IPS-20b (cell line): Measurements from ENCODE around the gene F2RL3.

Experiments
- H3K27ac ChIP-seq: one replicate; pipeline ENCODE4 v1.5.1; 2013; ENCODE audit warnings: low read length
- H3K27me3 ChIP-seq: 2 replicates; pipeline ENCODE4 v1.6.1; 2013; ENCODE audit warnings: mild to moderate bottlenecking, low read length, inconsistent platforms; ENCODE audit not compliant: insufficient read depth
- H3K36me3 ChIP-seq: 2 replicates; pipeline ENCODE4 v1.6.1; 2013; ENCODE audit warnings: low read depth, mild to moderate bottlenecking, inconsistent platforms, low read length, moderate library complexity; ENCODE audit not compliant: insufficient read depth
- H3K4me1 ChIP-seq: 2 replicates; pipeline ENCODE4 v1.6.1; 2013; ENCODE audit warnings: mild to moderate bottlenecking, control low read depth, inconsistent platforms, low read length, moderate library complexity; ENCODE audit not compliant: insufficient read depth
- H3K4me3 ChIP-seq: 2 replicates; pipeline ENCODE4 v1.5.1; 2013; ENCODE audit warnings: mild to moderate bottlenecking, low read length, inconsistent platforms
- H3K9ac ChIP-seq: 2 replicates; pipeline ENCODE4 v1.6.1; 2013; ENCODE audit warnings: low read depth, mild to moderate bottlenecking, inconsistent platforms, low read length, moderate library complexity
- H3K9me3 ChIP-seq: 2 replicates; pipeline ENCODE4 v1.6.1; 2013; ENCODE audit warnings: mild to moderate bottlenecking, low read depth, low read length, inconsistent platforms; ENCODE audit not compliant: insufficient read depth

Gene F2RL3

GRCh38 chr19:16898361-16899015 is 9.7 kb downstream of the F2RL3 start:
- no peaks in the 10 kb centered on the region for H3K9me3 ChIP-seq
- H3K4me3 ChIP-seq, result no peak overlapping the region
- no peaks in the 10 kb centered on the region for H3K36me3 ChIP-seq
- H3K27me3 ChIP-seq, result peaks cover 30% of the 10 kb centered on the region
- H3K4me1 ChIP-seq, result no peaks in the 10 kb centered on the region
- no peak overlapping the region for H3K9ac ChIP-seq
- no peak overlapping the region for H3K27ac ChIP-seq

DNA sequence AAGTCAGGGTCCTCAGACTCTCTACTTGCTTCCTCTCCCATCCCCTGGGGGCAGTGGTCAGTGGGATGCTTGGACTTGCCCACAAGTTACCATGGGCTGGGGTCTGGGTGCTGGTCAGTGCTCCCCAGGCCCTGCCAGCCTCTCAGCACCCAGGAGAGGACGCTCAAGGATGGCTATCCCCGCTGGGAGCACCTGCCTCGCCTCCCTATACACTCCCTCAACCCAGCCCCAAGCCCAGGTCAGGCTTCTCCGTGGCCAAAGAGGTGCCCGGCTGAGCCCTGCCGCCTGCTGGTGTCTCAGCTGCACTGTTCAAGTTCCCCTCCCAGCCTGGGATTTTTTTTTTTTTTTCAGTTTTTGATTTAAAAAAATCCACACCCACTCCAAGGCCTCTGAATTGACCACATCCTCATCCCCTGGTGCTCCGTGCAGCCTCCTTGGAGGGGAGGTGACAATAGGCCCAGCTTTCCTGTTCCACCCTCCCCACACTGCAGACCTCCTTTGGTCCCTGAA is 10.8 kb downstream of the F2RL3 start:
- no peak overlapping the region for H3K27ac ChIP-seq
- H3K9ac ChIP-seq, result no peak overlapping the region

DNA sequence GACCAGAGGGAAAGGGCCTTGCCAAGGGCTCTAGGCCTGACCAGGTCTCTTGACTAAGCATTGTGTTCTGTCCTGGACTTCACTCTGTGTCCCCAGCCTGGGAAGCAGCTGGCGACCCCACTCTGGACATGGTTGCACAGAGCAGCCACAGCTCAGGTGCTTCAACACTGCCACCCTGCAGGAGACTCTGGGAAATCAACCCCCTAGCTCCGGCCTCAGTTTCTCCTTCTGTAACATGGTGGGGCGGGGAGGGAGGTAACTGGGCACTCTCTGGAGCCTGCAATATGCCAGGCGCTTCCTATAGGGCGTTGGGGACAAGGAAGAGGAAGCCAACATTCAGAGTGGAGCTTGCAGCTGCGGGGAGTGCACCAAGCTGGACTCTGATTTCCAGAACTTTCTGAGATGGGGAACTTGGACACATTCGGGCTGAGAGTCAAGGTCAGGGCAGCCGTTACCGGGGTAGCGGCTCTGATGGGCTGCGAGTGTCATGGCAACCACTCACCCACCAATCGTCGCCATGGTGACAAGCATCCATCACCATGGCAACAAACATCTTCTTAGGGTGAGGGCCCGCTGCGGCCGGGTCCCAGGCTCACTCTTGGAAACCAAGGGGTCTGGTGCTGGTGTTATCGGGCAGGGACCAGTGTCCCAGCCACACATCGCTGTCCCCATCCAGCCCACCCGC is 12.8 kb downstream of the F2RL3 start:
- Histone ChIP-seq H3K27ac (no peak overlapping the region), H3K27me3 (peaks cover 17% of the 10 kb centered on the region), H3K4me1 (no peaks in the 10 kb centered on the region), H3K9ac (no peak overlapping the region), H3K36me3 (no peaks in the 10 kb centered on the region), H3K9me3 (no peaks in the 10 kb centered on the region), H3K4me3 (no peak overlapping the region)

More for the DNA sequence above, 10.8 kb downstream of the F2RL3 start:
- Histone ChIP-seq H3K36me3 (no peaks in the 10 kb centered on the region), H3K4me3 (no peak overlapping the region), H3K9me3 (no peaks in the 10 kb centered on the region), H3K27me3 (peaks cover 30% of the 10 kb centered on the region), H3K4me1 (no peaks in the 10 kb centered on the region)

GRCh38 chr19:16902545-16902944 is 13.7 kb downstream of the F2RL3 start:
- no peaks in the 10 kb centered on the region for H3K36me3 ChIP-seq
- H3K9ac ChIP-seq, result no peak overlapping the region
- no peak overlapping the region for H3K27ac ChIP-seq
- no peaks in the 10 kb centered on the region for H3K4me1 ChIP-seq
- H3K27me3 ChIP-seq, result peaks cover 15% of the 10 kb centered on the region
- no peaks in the 10 kb centered on the region for H3K9me3 ChIP-seq
- H3K4me3 ChIP-seq, result no peak overlapping the region

- Histone ChIP-seq H3K9me3 (no peaks in the 10 kb centered on the region), H3K4me3 (no peak overlapping the region), H3K4me1 (no peaks in the 10 kb centered on the region), H3K27me3 (peaks cover 7% of the 10 kb centered on the region), H3K27ac (no peak overlapping the region), H3K9ac (no peak overlapping the region), H3K36me3 (no peaks in the 10 kb centered on the region)
Observed at GRCh38 chr19:16903347-16903746, 14.5 kb downstream of the F2RL3 start.

- Histone ChIP-seq H3K4me3 (no peak overlapping the region), H3K27ac (no peak overlapping the region)
Observed at GRCh38 chr19:16904599-16904998, 15.8 kb downstream of the F2RL3 start.

DNA sequence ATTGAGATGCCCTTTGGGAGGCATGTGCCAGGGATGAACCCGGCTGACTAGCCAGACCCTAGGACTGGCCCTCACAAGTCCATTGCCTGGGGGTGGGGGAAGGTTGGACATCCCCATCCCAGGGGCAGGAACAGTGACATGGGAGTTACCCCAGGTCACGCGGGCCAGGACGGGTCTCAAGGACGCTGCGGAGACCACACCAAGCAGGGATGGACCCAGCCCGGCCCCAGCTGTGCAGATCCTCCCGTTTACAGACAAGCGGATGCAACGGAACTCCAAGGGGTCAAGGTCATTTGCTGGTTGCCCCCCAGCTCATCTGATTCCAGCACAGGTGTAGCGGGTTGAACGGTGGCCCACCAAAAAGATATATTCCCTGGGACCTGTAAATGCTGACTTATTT is 20.0 kb downstream of the F2RL3 start:
- Histone ChIP-seq H3K9ac (no peak overlapping the region), H3K27me3 (no peaks in the 10 kb centered on the region), H3K36me3 (0 out of 2 replicates have a peak, but pooled peaks cover 5% of the 10 kb centered on the region), H3K4me3 (no peak overlapping the region), H3K9me3 (peaks cover 17% of the 10 kb centered on the region), H3K27ac (no peak overlapping the region), H3K4me1 (no peaks in the 10 kb centered on the region)

More at GRCh38 chr19:16904599-16904998, 15.8 kb downstream of the F2RL3 start:
- Histone ChIP-seq H3K9me3 (no peaks in the 10 kb centered on the region), H3K4me1 (no peaks in the 10 kb centered on the region), H3K9ac (no peak overlapping the region), H3K36me3 (no peaks in the 10 kb centered on the region), H3K27me3 (no peaks in the 10 kb centered on the region)

DNA sequence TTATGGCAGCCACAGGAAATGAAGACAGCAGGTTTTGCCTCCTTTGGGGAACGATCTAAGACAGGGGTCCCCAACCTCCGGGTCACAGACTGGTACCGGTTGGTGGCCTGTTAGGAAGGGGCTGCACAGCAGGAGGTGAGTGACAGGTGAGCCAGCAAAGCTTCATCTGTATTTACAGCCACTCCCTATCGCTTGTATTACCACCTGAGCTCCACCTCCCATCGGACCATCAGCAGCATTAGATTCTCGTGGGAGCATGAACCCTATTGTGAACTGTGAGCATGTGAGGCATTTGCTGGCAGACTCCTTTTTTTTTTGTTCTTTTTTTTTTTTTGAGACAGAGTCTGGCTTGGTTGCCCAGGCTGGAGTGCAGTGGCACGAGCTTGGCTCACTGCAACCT is 22.2 kb downstream of the F2RL3 start:
- H3K4me3 ChIP-seq, result no peak overlapping the region

DNA sequence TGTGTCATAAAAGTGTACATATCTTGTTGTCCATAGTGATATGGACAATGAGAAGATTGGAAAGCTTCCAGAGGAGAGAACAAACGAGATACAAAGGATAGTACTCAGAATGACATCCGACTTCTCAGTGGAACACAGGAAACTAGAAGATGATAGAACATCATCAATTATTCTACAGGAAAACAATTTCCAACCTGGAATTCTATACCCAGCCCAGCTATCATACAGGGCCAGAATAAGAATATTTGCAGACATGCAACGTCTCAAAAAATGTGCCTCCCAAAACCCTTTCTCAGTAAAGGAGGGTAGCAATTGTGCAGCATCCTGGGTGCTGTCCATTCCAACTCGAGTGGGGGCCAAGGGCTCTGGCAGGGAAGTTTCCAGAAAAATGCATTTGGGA is 24.0 kb downstream of the F2RL3 start:
- H3K9ac ChIP-seq, result no peak overlapping the region
- H3K4me1 ChIP-seq, result no peaks in the 10 kb centered on the region
- no peaks in the 10 kb centered on the region for H3K27me3 ChIP-seq
- H3K36me3 ChIP-seq, result 0 out of 2 replicates have a peak, but pooled peaks cover 5% of the 10 kb centered on the region
- no peak overlapping the region for H3K4me3 ChIP-seq
- peaks cover 17% of the 10 kb centered on the region for H3K9me3 ChIP-seq
- H3K27ac ChIP-seq, result no peak overlapping the region

More for the DNA sequence above, 22.2 kb downstream of the F2RL3 start:
- no peaks in the 10 kb centered on the region for H3K27me3 ChIP-seq
- H3K36me3 ChIP-seq, result 0 out of 2 replicates have a peak, but pooled peaks cover 5% of the 10 kb centered on the region
- H3K9ac ChIP-seq, result no peak overlapping the region
- no peaks in the 10 kb centered on the region for H3K4me1 ChIP-seq
- H3K9me3 ChIP-seq, result peaks cover 17% of the 10 kb centered on the region
- H3K27ac ChIP-seq, result no peak overlapping the region

- H3K9me3 ChIP-seq, result peaks cover 17% of the 10 kb centered on the region
- H3K9ac ChIP-seq, result no peak overlapping the region
- H3K27ac ChIP-seq, result no peak overlapping the region
- H3K36me3 ChIP-seq, result 0 out of 2 replicates have a peak, but pooled peaks cover 5% of the 10 kb centered on the region
- no peaks in the 10 kb centered on the region for H3K4me1 ChIP-seq
- no peak overlapping the region for H3K4me3 ChIP-seq
- H3K27me3 ChIP-seq, result no peaks in the 10 kb centered on the region
Observed at GRCh38 chr19:16914421-16914820, 25.6 kb downstream of the F2RL3 start.

DNA sequence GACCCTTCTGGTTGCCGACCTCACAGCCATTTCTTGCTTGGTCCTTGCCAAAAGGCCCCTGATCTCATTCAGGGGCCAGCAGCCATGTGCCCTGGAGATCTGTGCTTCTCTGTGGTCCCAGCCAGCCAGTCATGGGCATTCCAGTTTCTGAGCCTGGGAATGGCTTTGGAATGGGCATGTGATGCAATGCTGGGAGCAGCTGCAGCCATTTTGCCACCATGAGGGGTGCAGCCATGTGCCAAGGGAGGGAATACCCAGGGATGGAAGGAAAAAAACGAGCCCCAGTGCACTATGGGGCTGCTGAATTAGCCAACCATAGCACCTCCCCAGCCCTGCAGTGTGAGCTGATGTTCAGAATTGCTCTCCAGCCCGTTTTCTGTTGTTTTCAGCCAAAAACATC is 26.3 kb downstream of the F2RL3 start:
- 0 out of 2 replicates have a peak, but pooled peaks cover 5% of the 10 kb centered on the region for H3K36me3 ChIP-seq
- no peaks in the 10 kb centered on the region for H3K4me1 ChIP-seq
- peaks cover 17% of the 10 kb centered on the region for H3K9me3 ChIP-seq
- H3K27me3 ChIP-seq, result no peaks in the 10 kb centered on the region
- H3K9ac ChIP-seq, result no peak overlapping the region
- no peak overlapping the region for H3K4me3 ChIP-seq
- no peak overlapping the region for H3K27ac ChIP-seq

- Histone ChIP-seq H3K9me3 (peaks cover 17% of the 10 kb centered on the region), H3K36me3 (0 out of 2 replicates have a peak, but pooled peaks cover 5% of the 10 kb centered on the region), H3K27me3 (no peaks in the 10 kb centered on the region), H3K9ac (no peak overlapping the region), H3K4me3 (no peak overlapping the region), H3K27ac (no peak overlapping the region), H3K4me1 (no peaks in the 10 kb centered on the region)
Observed at GRCh38 chr19:16915734-16916133, 26.9 kb downstream of the F2RL3 start.
